Measurements from ENCODE around the gene CLMN.

- TF ChIP-seq CTCF (IDR thresholded peaks at IDR 0.05) (no peak), POLR2A (IDR thresholded peaks at IDR 0.05) (no peak), EP300 (IDR thresholded peaks at IDR 0.05) (no peak)
Measured at GRCh38 chr14:95184413-95184790, 135.3 kb downstream of the CLMN start.

Measured in gastroesophageal sphincter (tissue), 3 donors.